Superior temporal gyrus (tissue), 1 donor: ENCODE data around the gene PGM1.

ENCODE experiments used
- DNase-seq: peaks from one replicate; pipeline ENCODE4 v3.0.0-alpha.2; 2016; ENCODE audit errors: extremely low spot score

Gene PGM1

GRCh38 chr1:63633281-63633680 lies 40.1 kb downstream of the PGM1 start:
- DNase-seq = no peak

- DNase-seq = no peak
Observed at GRCh38 chr1:63634471-63634870, 41.3 kb downstream of the PGM1 start.

- DNase-seq = no peak
Observed at GRCh38 chr1:63635681-63636080, 42.5 kb downstream of the PGM1 start.

GRCh38 chr1:63636192-63637105 lies 43.2 kb downstream of the PGM1 start:
- no peak for DNase-seq

- DNase-seq = no peak
Observed at GRCh38 chr1:63638471-63638870, 45.3 kb downstream of the PGM1 start.

- DNase-seq = no peak
Observed at GRCh38 chr1:63638875-63639274, 45.7 kb downstream of the PGM1 start.

GRCh38 chr1:63640633-63641567 lies 47.7 kb downstream of the PGM1 start:
- DNase-seq = no peak

GRCh38 chr1:63641615-63642014 lies 48.4 kb downstream of the PGM1 start:
- no peak for DNase-seq

GRCh38 chr1:63642901-63643300 lies 49.7 kb downstream of the PGM1 start:
- DNase-seq = no peak

- DNase-seq = no peak
Observed at GRCh38 chr1:63643517-63643916, 50.3 kb downstream of the PGM1 start.

GRCh38 chr1:63643926-63644325 lies 50.7 kb downstream of the PGM1 start:
- DNase-seq = no peak

GRCh38 chr1:63645317-63645716 lies 52.1 kb downstream of the PGM1 start:
- DNase-seq = no peak

GRCh38 chr1:63648689-63649088 lies 55.5 kb downstream of the PGM1 start:
- DNase-seq = no peak

GRCh38 chr1:63651161-63651701 lies 58.0 kb downstream of the PGM1 start:
- no peak for DNase-seq

- no peak for DNase-seq
Observed at GRCh38 chr1:63653976-63654375, 60.8 kb downstream of the PGM1 start.

GRCh38 chr1:63659448-63659847 lies 66.2 kb downstream of the PGM1 start:
- DNase-seq = no peak

- DNase-seq = no peak
Observed at GRCh38 chr1:63662056-63662836, 69.0 kb downstream of the PGM1 start.

- DNase-seq = no peak
Observed at GRCh38 chr1:63662841-63663240, 69.6 kb downstream of the PGM1 start.

- no peak for DNase-seq
Observed at GRCh38 chr1:63663301-63663700, 70.1 kb downstream of the PGM1 start.

- DNase-seq = no peak
Observed at GRCh38 chr1:63663873-63664272, 70.7 kb downstream of the PGM1 start.

GRCh38 chr1:63664742-63665141 lies 71.5 kb downstream of the PGM1 start:
- DNase-seq = no peak

GRCh38 chr1:63665410-63665809 lies 72.2 kb downstream of the PGM1 start:
- DNase-seq = no peak
